SK-N-SH (cell line): Measurements from ENCODE around the gene CGAS.

Experiments
- CTCF ChIP-seq: fragments of 200-600 bp; sonication (generic); IDR thresholded peaks from 2 replicates; pipeline ENCODE4 v1.6.1; 2017; ENCODE audit warnings: antibody characterized with exemption, mild to moderate bottlenecking, moderate library complexity
- EZH2phosphoT487 ChIP-seq: fragments of 200-600 bp; sonication (generic); IDR thresholded peaks from 2 replicates; pipeline ENCODE4 v1.6.1; 2017; ENCODE audit warnings: low read depth, mixed run types, mild to moderate bottlenecking, antibody characterized with exemption, moderate library complexity, borderline replicate concordance
- POLR2AphosphoS5 ChIP-seq: IDR thresholded peaks from 2 replicates; pipeline ENCODE4 v1.6.1; 2012; ENCODE audit warnings: low read depth, low read length
- RAD21 ChIP-seq: IDR thresholded peaks from 2 replicates; pipeline ENCODE4 v1.6.1; 2012; ENCODE audit warnings: mild to moderate bottlenecking, low read length
- USF2 ChIP-seq: fragments of 150-350 bp; IDR thresholded peaks from 2 replicates; pipeline ENCODE4 v1.6.1; 2017; ENCODE audit warnings: antibody characterized with exemption, low read length, low read depth, borderline replicate concordance

- no peak for TF ChIP-seq CTCF
- TF ChIP-seq EZH2phosphoT487: no peak
- TF ChIP-seq USF2: no peak
- TF ChIP-seq RAD21: no peak
- TF ChIP-seq POLR2AphosphoS5: no peak
Measured at GRCh38 chr6:73421534-73421933, 30.6 kb downstream of the CGAS start.
